ENCODE results near the gene GPR4. TPM values are rescaled to one million over a fixed set of nuclear protein-coding genes. Genes with fewer than 3 reads are reported as not detected.

Gene GPR4
- total and polyA plus RNA-seq, 2 experiments from 2014 or later = not detected

DNA sequence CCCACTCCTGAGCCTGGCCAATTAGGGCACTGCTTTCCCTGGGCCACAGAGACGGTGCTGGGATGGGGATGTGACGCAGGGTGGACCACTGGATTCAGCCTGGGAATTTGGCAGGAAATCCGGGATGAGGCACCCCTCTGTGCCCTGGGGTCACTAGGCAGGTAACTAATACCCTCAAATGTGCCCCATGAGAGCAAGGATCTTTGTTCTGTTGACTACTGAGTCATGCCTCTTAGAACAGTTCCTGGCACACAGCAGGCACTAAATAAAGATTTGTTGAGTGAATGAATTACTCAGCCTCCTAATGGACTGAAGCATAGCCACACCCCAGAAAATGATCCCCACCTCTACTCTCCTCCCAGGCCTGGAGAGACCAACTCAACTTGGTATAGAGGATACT, 33.3 kb downstream of the GPR4 start:
- DNase-seq (ENCODE audit: low read depth in 1 of 2, low spot score in 1 of 2) = no peak
- H3K27me3 ChIP-seq = no peaks in the 10 kb centered on the region
- no peak for TF ChIP-seq CTCF (IDR thresholded peaks at IDR 0.05; ENCODE audit: low read depth, low read length)
- no peaks in the 10 kb centered on the region for H3K36me3 ChIP-seq
- no peaks in the 10 kb centered on the region for H3K9me3 ChIP-seq (ENCODE audit: low read depth)
- H3K4me1 ChIP-seq (ENCODE audit: low read depth) = peaks cover 4% of the 10 kb centered on the region
- no peak overlapping the region for H3K4me3 ChIP-seq
- H3K27ac ChIP-seq = no peak overlapping the region

DNA sequence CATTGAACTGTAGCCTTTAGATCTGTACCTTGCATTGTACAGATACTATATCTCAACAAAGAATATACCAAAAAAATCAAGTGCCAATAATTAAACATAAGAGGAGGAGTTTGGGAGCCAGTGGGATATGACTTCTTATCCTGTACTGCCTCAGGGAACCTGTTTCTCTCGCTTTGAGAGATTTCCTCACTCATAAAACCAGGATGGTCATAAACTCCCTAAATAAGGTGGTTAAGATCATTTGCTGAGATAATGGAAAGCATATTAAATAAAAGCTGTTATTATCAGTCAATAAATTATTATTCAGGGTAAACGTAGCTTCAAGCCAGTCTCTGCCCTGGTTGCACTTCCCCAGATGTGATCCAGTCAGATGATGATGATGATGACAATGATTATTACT, 34.4 kb downstream of the GPR4 start:
- Histone ChIP-seq H3K27me3 (no peaks in the 10 kb centered on the region), H3K9me3 (ENCODE audit: low read depth) (no peaks in the 10 kb centered on the region), H3K4me1 (ENCODE audit: low read depth) (peaks cover 4% of the 10 kb centered on the region), H3K27ac (no peak overlapping the region), H3K4me3 (no peak overlapping the region), H3K36me3 (no peaks in the 10 kb centered on the region)
- DNase-seq (ENCODE audit: low read depth in 1 of 2, low spot score in 1 of 2) = no peak
- TF ChIP-seq CTCF (IDR thresholded peaks at IDR 0.05; ENCODE audit: low read depth, low read length) = no peak

DNA sequence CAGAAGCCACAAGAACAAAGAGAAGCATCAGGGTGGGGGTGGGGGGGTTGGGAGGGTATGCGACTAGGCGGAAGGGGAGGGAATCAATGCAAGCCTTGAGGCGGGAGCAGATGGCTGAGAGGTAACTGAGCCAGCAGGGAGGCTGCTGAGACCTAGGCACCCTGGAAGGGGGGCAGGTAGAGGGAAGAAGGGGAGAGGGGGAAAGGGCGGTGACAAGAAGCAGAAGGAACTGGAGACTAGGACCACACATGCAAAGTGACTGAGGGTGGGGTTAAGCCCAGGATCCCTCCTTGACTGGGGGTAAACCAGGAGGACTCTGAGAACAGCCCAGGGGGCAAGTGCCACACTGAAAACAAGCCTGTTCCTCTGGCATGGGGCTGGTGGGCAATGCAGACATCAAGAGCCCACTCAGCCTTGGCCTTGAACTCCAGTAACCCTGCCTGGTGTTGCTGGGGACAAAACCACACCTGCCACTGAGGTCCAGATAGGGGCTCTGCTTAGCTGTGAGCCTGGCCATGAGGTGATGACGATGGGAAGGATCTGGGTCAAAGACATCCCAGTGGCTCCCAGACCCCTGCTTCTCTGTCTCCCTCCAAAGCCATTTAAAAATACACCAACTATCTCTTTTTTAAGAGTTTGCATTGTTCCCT, 37.8 kb downstream of the GPR4 start:
- Histone ChIP-seq H3K4me3 (no peak overlapping the region), H3K27ac (no peak overlapping the region), H3K9me3 (ENCODE audit: low read depth) (no peaks in the 10 kb centered on the region), H3K27me3 (no peaks in the 10 kb centered on the region), H3K4me1 (ENCODE audit: low read depth) (peaks cover 7% of the 10 kb centered on the region), H3K36me3 (no peaks in the 10 kb centered on the region)
- no peak for TF ChIP-seq CTCF (IDR thresholded peaks at IDR 0.05; ENCODE audit: low read depth, low read length)
- DNase-seq (ENCODE audit: low read depth in 1 of 2, low spot score in 1 of 2) = peak in 1 of 2 donors; percentile 51

GRCh38 chr19:45560686-45561085, 41.3 kb downstream of the GPR4 start:
- peaks cover 12% of the 10 kb centered on the region for H3K4me1 ChIP-seq (ENCODE audit: low read depth)
- peak in 1 of 2 donors; percentile 33 for DNase-seq (ENCODE audit: low read depth in 1 of 2, low spot score in 1 of 2)
- no peaks in the 10 kb centered on the region for H3K27me3 ChIP-seq
- no peaks in the 10 kb centered on the region for H3K9me3 ChIP-seq (ENCODE audit: low read depth)
- no peak for TF ChIP-seq CTCF (IDR thresholded peaks at IDR 0.05; ENCODE audit: low read depth, low read length)
- H3K36me3 ChIP-seq = no peaks in the 10 kb centered on the region
- H3K4me3 ChIP-seq = no peak overlapping the region
- H3K27ac ChIP-seq = peak overlapping the region; percentile 31

GRCh38 chr19:45560038-45560437, 42.0 kb downstream of the GPR4 start:
- H3K27me3 ChIP-seq = no peaks in the 10 kb centered on the region
- H3K4me3 ChIP-seq = no peak overlapping the region
- no peaks in the 10 kb centered on the region for H3K36me3 ChIP-seq
- no peak for TF ChIP-seq CTCF (IDR thresholded peaks at IDR 0.05; ENCODE audit: low read depth, low read length)
- H3K9me3 ChIP-seq (ENCODE audit: low read depth) = no peaks in the 10 kb centered on the region
- no peak for DNase-seq (ENCODE audit: low read depth in 1 of 2, low spot score in 1 of 2)
- H3K4me1 ChIP-seq (ENCODE audit: low read depth) = peaks cover 12% of the 10 kb centered on the region
- H3K27ac ChIP-seq = no peak overlapping the region
